ENCODE results near the gene VWF. TPM values are rescaled to one million over a fixed set of nuclear protein-coding genes. Genes with fewer than 3 reads are reported as not detected.

Gene VWF
- total and polyA plus RNA-seq, 2 of the 13 experiments (the other 11 are each of a cell fraction or from before 2014, with no cell fraction given) = 0.20 to 0.25 TPM

- Histone ChIP-seq H3K4me2 (ENCODE audit: low read depth, low read length) (no peak overlapping the region), H3K27ac (ENCODE audit: extremely low read length, insufficient read depth, low read length) (no peak overlapping the region), H3K9ac (ENCODE audit: insufficient read depth, low read depth, low read length) (no peak overlapping the region), H2AFZ (ENCODE audit: low read length) (no peak overlapping the region), H4K20me1 (ENCODE audit: insufficient read depth, low read length) (no peaks in the 10 kb centered on the region), H3K9me3 (ENCODE audit: low read length) (no peaks in the 10 kb centered on the region), H3K27me3 (ENCODE audit: control insufficient read depth in 1 of 2, insufficient read depth in 2 of 2, low read length in 2 of 2) (peaks cover 2 to 39% of the 10 kb centered on the region in 2 experiments; a peak in 4 of 5 replicates), H3K4me3 (replicated peaks in 1 of 3; ENCODE audit: insufficient read depth in 1 of 3, low read depth in 2 of 3, low read length in 3 of 3) (no peak overlapping the region), H3K4me1 (ENCODE audit: insufficient read depth, low read length) (no peaks in the 10 kb centered on the region), H3K36me3 (replicated peaks in 1 of 2; ENCODE audit: control insufficient read depth in 1 of 2, insufficient read depth in 2 of 2, low read length in 2 of 2) (no peaks in the 10 kb centered on the region), H3K79me2 (ENCODE audit: insufficient read depth, low read length) (no peaks in the 10 kb centered on the region)
- DNase-seq (ENCODE audit: low spot score) (no peak), ATAC-seq (no peak), FAIRE-seq (no peak)
- in situ Hi-C loops (cut with HindIII; ENCODE audit: extremely low pct_ligation_motif_present, low pct_unique_long_range_greater_than_20kb) = no loop called here
- intact Hi-C loops (cut with micrococcal nuclease; ENCODE audit: unreplicated experiment) = no loop called here
- ChIA-PET CTCF (ENCODE audit: low intra/inter-chr PET ratio, low total read pairs) (no interaction called here), POLR2A (no interaction called here)
- BruUV-seq (replicated peaks) = no TSS peak
- WGBS (ENCODE audit: low lambda C conversion rate) = 0% methylated on average over 2 of the region's 2 CpGs
- TF ChIP-seq ZNF121 (CRISPR knock-in tag; IDR thresholded peaks at IDR 0.05) = no peak
- TF ChIP-seq ARID4A (CRISPR knock-in tag; IDR thresholded peaks at IDR 0.05; ENCODE audit: borderline replicate concordance) = no peak
- no peak for TF ChIP-seq HNF4G (IDR thresholded peaks at IDR 0.05; ENCODE audit: borderline replicate concordance, low read depth, low read length)
- no peak for TF ChIP-seq HNF4G (CRISPR knock-in tag; IDR thresholded peaks at IDR 0.05; ENCODE audit: borderline replicate concordance, low read depth)
- no peak for TF ChIP-seq ZNF331 (CRISPR knock-in tag; IDR thresholded peaks at IDR 0.05)
- TF ChIP-seq, protein P1, sequence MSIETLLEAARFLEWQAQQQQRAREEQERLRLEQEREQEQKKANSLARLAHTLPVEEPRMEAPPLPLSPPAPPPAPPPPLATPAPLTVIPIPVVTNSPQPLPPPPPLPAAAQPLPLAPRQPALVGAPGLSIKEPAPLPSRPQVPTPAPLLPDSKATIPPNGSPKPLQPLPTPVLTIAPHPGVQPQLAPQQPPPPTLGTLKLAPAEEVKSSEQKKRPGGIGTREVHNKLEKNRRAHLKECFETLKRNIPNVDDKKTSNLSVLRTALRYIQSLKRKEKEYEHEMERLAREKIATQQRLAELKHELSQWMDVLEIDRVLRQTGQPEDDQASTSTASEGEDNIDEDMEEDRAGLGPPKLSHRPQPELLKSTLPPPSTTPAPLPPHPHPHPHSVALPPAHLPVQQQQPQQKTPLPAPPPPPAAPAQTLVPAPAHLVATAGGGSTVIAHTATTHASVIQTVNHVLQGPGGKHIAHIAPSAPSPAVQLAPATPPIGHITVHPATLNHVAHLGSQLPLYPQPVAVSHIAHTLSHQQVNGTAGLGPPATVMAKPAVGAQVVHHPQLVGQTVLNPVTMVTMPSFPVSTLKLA (IDR thresholded peaks at IDR 0.05) = no peak
- TF ChIP-seq ZFP36L2 (CRISPR knock-in tag; IDR thresholded peaks at IDR 0.05) = no peak
- TF ChIP-seq ZNF629 (CRISPR knock-in tag; conservative IDR thresholded peaks at IDR 0.05) = no peak
- no peak for TF ChIP-seq GRHL1 (CRISPR knock-in tag; conservative IDR thresholded peaks at IDR 0.05)
- no peak for TF ChIP-seq KDM5B (CRISPR knock-in tag; IDR thresholded peaks at IDR 0.05; ENCODE audit: borderline replicate concordance)
- TF ChIP-seq MBD4 (IDR thresholded peaks at IDR 0.05; ENCODE audit: borderline replicate concordance, low read length) = no peak
- no peak for TF ChIP-seq ZNF362 (CRISPR knock-in tag; IDR thresholded peaks at IDR 0.05; ENCODE audit: borderline replicate concordance)
- TF ChIP-seq MEIS2 (CRISPR knock-in tag; IDR thresholded peaks at IDR 0.05) = no peak
- TF ChIP-seq ZNF7 (CRISPR knock-in tag; IDR thresholded peaks at IDR 0.05) = no peak
- TF ChIP-seq, protein P2, sequence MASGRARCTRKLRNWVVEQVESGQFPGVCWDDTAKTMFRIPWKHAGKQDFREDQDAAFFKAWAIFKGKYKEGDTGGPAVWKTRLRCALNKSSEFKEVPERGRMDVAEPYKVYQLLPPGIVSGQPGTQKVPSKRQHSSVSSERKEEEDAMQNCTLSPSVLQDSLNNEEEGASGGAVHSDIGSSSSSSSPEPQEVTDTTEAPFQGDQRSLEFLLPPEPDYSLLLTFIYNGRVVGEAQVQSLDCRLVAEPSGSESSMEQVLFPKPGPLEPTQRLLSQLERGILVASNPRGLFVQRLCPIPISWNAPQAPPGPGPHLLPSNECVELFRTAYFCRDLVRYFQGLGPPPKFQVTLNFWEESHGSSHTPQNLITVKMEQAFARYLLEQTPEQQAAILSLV (CRISPR knock-in tag; IDR thresholded peaks at IDR 0.05; ENCODE audit: borderline replicate concordance) = no peak
- TF ChIP-seq KDM2A (CRISPR knock-in tag; IDR thresholded peaks at IDR 0.05; ENCODE audit: borderline replicate concordance, low read depth) = no peak
These were observed 178.1 kb downstream of the VWF start for GRCh38 chr12:5946388-5946787.

Measured in HepG2 (cell line).